Smooth muscle cell (in vitro differentiated cells): ENCODE data around the gene FKBP1B. TPM values are rescaled to one million over a fixed set of nuclear protein-coding genes. Genes with fewer than 3 reads are reported as not detected.

Source experiments
- DNase-seq: peaks from one replicate; lab custom pipeline; 2025; ENCODE audit not compliant: unreplicated experiment; lab: John Stamatoyannopoulos, UW
- H2AFZ ChIP-seq: fragments of 200-600 bp; sonication (generic); 2 replicates; pipeline ENCODE4 v1.6.0; 2016; ENCODE audit warnings: antibody characterized with exemption, low read depth, mild to moderate bottlenecking
- H3F3A ChIP-seq: fragments of 200-600 bp; sonication (generic); 2 replicates; pipeline ENCODE4 v1.6.0; 2017; ENCODE audit warnings: antibody characterized with exemption, low read depth
- H3K27ac ChIP-seq: fragments of 200-600 bp; sonication (generic); 2 replicates; pipeline ENCODE4 v1.5.1; 2016; ENCODE audit warnings: low read depth, mild to moderate bottlenecking
- H3K27me3 ChIP-seq: fragments of 200-600 bp; sonication (generic); 2 replicates; pipeline ENCODE4 v1.6.1; 2016; ENCODE audit warnings: low read depth, mild to moderate bottlenecking
- H3K36me3 ChIP-seq: fragments of 200-600 bp; sonication (generic); 2 replicates; pipeline ENCODE4 v1.5.1; 2016; ENCODE audit warnings: low read depth
- H3K4me1 ChIP-seq: fragments of 200-600 bp; sonication (generic); 2 replicates; pipeline ENCODE4 v1.5.1; 2016; ENCODE audit warnings: low read depth
- H3K4me2 ChIP-seq: fragments of 200-600 bp; sonication (generic); 2 replicates; pipeline ENCODE4 v1.6.0; 2016; ENCODE audit warnings: mild to moderate bottlenecking
- H3K4me3 ChIP-seq: fragments of 200-600 bp; sonication (generic); 2 replicates; pipeline ENCODE4 v1.5.1; 2016; ENCODE audit warnings: mild to moderate bottlenecking
- H3K79me2 ChIP-seq: fragments of 200-600 bp; sonication (generic); 2 replicates; pipeline ENCODE4 v1.6.0; 2016; ENCODE audit warnings: low read depth, mild to moderate bottlenecking
- H3K9ac ChIP-seq: fragments of 200-600 bp; sonication (generic); 2 replicates; pipeline ENCODE4 v1.6.0; 2016; ENCODE audit warnings: low read depth
- H3K9me3 ChIP-seq: fragments of 200-600 bp; sonication (generic); replicated peaks from 2 replicates; pipeline ENCODE4 v1.5.1; 2016; ENCODE audit warnings: low read depth
- H4K20me1 ChIP-seq: fragments of 200-600 bp; sonication (generic); 2 replicates; pipeline ENCODE4 v1.6.0; 2016; ENCODE audit warnings: low read depth
- CTCF ChIP-seq: fragments of 200-600 bp; sonication (generic); IDR thresholded peaks from 2 replicates; pipeline ENCODE4 v1.5.1; 2017; ENCODE audit warnings: borderline replicate concordance, mild to moderate bottlenecking, antibody characterized with exemption; ENCODE audit not compliant: insufficient read depth, poor library complexity, severe bottlenecking
- WGBS: methylation state at CpG from one replicate; pipeline ENCODE4 v1.1.7; 2016; ENCODE audit warnings: low lambda C conversion rate; 5-methylcytosine and 5-hydroxymethylcytosine counted together
- polyA plus RNA-seq: library from polyadenylated mRNA; unstranded; fragments of >200 nt; fragmentation: Nextera tagmentation; extraction: Ambion mirVana; gene quantifications from 2 replicates; pipeline ENCODE4 v1.2.1, GENCODE V29; 2016
- total RNA-seq: library from RNA; depleted of rRNA; stranded (reverse); fragments of >200 nt; gene quantifications from 2 replicates; pipeline ENCODE4 v1.2.3, GENCODE V29; 2014

Gene FKBP1B
- total and polyA plus RNA-seq, 2 experiments from 2014 or later: 17.5 to 26.3 TPM

DNA sequence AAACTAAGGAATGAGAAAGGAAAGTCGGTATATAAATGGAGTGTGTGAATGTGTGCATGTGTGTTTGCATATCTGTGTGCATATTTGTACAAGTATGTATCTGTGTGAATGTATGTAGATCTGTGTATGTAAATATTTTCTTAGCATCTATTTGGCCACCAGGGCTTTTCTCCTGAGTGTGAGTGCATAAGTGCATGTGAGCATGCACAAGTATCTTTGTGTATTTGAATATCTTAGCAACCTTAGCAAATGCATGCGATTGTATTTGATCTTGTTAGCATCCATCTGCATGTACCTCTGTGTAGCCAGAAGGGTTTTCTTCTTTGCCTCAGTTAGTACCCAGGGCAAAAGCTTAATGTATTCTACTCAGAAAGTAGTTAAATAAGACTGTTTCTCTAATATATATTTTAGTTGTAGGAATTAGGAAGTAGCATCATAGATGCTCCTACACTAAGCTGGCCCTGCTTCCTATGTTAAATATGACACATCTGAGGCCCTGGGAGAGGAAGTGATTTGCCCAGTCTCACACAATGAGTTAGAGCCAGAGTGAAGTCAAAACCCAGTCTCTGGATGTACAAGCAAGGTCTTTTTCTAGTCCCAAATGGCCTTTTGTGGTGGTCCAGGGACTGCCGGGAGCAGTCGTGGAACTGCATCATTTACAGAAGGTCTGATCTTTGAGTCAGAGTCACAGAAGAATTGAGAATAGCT lies 9.2 kb downstream of the FKBP1B start:
- no peaks in the 10 kb centered on the region for H3K9me3 ChIP-seq
- no peak overlapping the region for H3K27ac ChIP-seq
- DNase-seq: no peak
- no peaks in the 10 kb centered on the region for H3F3A ChIP-seq
- H3K4me2 ChIP-seq: no peak overlapping the region
- no peaks in the 10 kb centered on the region for H3K4me1 ChIP-seq
- H3K4me3 ChIP-seq: no peak overlapping the region
- H3K27me3 ChIP-seq: no peaks in the 10 kb centered on the region
- no peak overlapping the region for H2AFZ ChIP-seq
- no peaks in the 10 kb centered on the region for H4K20me1 ChIP-seq
- no peak for TF ChIP-seq CTCF
- H3K36me3 ChIP-seq: no peaks in the 10 kb centered on the region
- 95% methylated on average over 4 of the region's 4 CpGs for WGBS
- H3K9ac ChIP-seq: no peak overlapping the region
- no peaks in the 10 kb centered on the region for H3K79me2 ChIP-seq

DNA sequence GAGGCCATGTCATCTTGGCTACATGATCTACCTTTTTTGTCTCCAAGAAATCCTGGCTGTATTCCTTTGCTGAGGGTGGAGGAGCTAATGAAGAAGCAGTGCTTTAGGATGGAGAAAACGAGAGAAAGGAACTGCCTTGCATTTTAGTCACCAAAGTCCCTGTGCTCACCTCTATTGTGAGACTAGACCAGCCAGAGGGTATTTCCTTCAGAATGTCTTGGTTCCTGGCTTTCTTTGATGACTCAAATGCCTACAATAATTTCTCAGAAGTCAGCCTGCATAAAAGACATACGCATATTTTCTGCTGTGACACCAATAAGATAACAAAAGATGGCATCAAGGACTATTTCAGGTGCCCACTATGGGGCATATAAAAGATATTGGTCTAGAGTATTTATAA lies 15.8 kb downstream of the FKBP1B start:
- peaks cover 8% of the 10 kb centered on the region for H3K79me2 ChIP-seq
- TF ChIP-seq CTCF: no peak
- no peaks in the 10 kb centered on the region for H3K4me1 ChIP-seq
- H3K27ac ChIP-seq: no peak overlapping the region
- H2AFZ ChIP-seq: no peak overlapping the region
- DNase-seq: no peak
- no peak overlapping the region for H3K9ac ChIP-seq
- H3F3A ChIP-seq: no peaks in the 10 kb centered on the region
- no peaks in the 10 kb centered on the region for H3K27me3 ChIP-seq
- peaks cover 20% of the 10 kb centered on the region for H4K20me1 ChIP-seq
- no peak overlapping the region for H3K4me2 ChIP-seq
- WGBS: 92% methylated on average over 2 of the region's 2 CpGs
- H3K9me3 ChIP-seq: no peaks in the 10 kb centered on the region
- no peaks in the 10 kb centered on the region for H3K36me3 ChIP-seq
- no peak overlapping the region for H3K4me3 ChIP-seq

DNA sequence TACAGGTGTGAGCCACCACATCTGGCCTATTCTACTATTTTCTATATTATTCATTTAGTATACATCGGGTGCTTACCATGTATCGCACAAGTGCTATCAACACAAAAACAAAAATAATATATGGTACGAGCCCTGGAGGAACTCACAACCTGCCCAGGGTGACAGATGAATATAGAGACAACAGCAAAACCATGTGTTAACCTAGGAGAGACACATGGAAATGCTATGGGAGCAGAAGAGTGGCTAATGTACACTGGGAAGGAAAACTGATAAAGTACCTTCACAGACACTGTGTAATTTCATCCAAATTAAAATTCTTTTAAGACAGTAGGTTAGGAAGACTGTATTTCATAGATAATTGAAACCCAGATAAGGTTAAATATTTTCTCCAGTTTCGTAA lies 22.7 kb downstream of the FKBP1B start:
- H3K79me2 ChIP-seq: peaks cover 61% of the 10 kb centered on the region
- peaks cover 59% of the 10 kb centered on the region for H4K20me1 ChIP-seq
- H3K36me3 ChIP-seq: no peaks in the 10 kb centered on the region
- no peak overlapping the region for H3K4me3 ChIP-seq
- no peaks in the 10 kb centered on the region for H3K27me3 ChIP-seq
- H3F3A ChIP-seq: peaks cover 3% of the 10 kb centered on the region
- H3K9ac ChIP-seq: no peak overlapping the region
- 98% methylated on average over 4 of the region's 4 CpGs for WGBS
- no peak overlapping the region for H2AFZ ChIP-seq
- no peak overlapping the region for H3K27ac ChIP-seq
- DNase-seq: no peak
- H3K4me2 ChIP-seq: no peak overlapping the region
- no peak for TF ChIP-seq CTCF
- H3K9me3 ChIP-seq: no peaks in the 10 kb centered on the region
- H3K4me1 ChIP-seq: peaks cover 11% of the 10 kb centered on the region

GRCh38 chr2:24073816-24074215 lies 24.3 kb downstream of the FKBP1B start:
- 94% methylated on average over 6 of the region's 6 CpGs for WGBS
- TF ChIP-seq CTCF: no peak

More at GRCh38 chr2:24073816-24074215, 24.3 kb downstream of the FKBP1B start:
- Histone ChIP-seq H3K36me3 (no peaks in the 10 kb centered on the region), H3K4me1 (peaks cover 15% of the 10 kb centered on the region), H3K27me3 (no peaks in the 10 kb centered on the region), H3K79me2 (peaks cover 61% of the 10 kb centered on the region), H3K4me2 (no peak overlapping the region), H3K9ac (no peak overlapping the region), H4K20me1 (peaks cover 54% of the 10 kb centered on the region), H3F3A (peaks cover 4% of the 10 kb centered on the region), H3K4me3 (no peak overlapping the region), H3K27ac (no peak overlapping the region), H3K9me3 (no peaks in the 10 kb centered on the region), H2AFZ (no peak overlapping the region)
- DNase-seq: no peak
